Measurements from ENCODE around the gene TCTN2.

TCTN2 gene

GRCh38 chr12:123749355-123749754 is 78.4 kb downstream of the TCTN2 start:
- no peak overlapping the region for H3K4me3 ChIP-seq (ENCODE audit: low read depth, low read length)
- TF ChIP-seq CTCF (IDR thresholded peaks at IDR 0.05; ENCODE audit: low read depth, low read length), result no peak

GRCh38 chr12:123750159-123750656 is 79.3 kb downstream of the TCTN2 start:
- no peak for TF ChIP-seq CTCF (IDR thresholded peaks at IDR 0.05; ENCODE audit: low read depth, low read length)
- H3K4me3 ChIP-seq (ENCODE audit: low read depth, low read length), result no peak overlapping the region

- no peak for TF ChIP-seq CTCF (IDR thresholded peaks at IDR 0.05; ENCODE audit: low read depth, low read length)
- H3K4me3 ChIP-seq (ENCODE audit: low read depth, low read length), result no peak overlapping the region
Measured at GRCh38 chr12:123752046-123752445, 81.1 kb downstream of the TCTN2 start.

GRCh38 chr12:123754041-123754772 is 83.3 kb downstream of the TCTN2 start:
- H3K4me3 ChIP-seq (ENCODE audit: low read depth, low read length), result no peak overlapping the region
- no peak for TF ChIP-seq CTCF (IDR thresholded peaks at IDR 0.05; ENCODE audit: low read depth, low read length)

- H3K4me3 ChIP-seq (ENCODE audit: low read depth, low read length), result no peak overlapping the region
- TF ChIP-seq CTCF (IDR thresholded peaks at IDR 0.05; ENCODE audit: low read depth, low read length), result no peak
Measured at GRCh38 chr12:123757561-123757960, 86.6 kb downstream of the TCTN2 start.

Data from WI38 (cell line).